Measurements from ENCODE around the gene KCNK4.

DNA sequence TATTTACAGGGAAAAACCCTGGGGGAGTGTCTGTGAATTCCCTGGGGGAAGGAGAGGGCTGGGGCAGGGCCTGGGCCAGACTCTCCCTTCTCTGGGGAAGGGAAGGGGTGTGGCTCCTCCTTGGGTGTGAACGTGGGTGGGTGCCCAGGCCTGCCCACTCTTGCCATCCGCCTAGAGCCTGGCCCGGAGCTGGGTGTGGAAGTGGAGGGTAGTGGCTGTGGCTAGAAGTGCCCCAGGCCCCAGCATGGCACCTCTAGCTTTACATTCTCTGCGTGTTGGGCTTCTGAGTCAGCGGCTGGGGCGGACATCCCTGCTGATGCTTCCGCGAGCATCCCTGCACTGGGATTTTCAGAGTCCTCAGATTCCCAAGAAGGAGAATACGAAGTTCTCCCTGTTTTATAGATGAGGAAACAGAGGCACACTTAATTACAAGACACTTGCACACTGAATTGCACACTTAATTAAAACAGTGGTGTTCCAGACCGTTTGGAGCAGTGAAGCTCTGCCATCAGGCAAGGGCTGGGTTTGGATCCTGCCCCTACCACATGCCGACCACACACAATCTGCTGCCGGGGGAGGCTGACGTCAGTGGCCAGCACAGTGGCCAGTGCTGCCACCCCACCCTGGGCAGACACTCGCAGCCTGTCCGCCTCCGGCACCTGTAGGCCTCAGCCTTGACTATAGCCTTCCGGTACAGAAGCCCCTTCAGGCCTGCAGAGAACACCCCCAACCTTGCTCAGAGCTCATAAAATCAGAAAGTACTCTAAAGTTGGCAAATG, 14.3 kb upstream of the KCNK4 start:
- TF ChIP-seq, protein P1, sequence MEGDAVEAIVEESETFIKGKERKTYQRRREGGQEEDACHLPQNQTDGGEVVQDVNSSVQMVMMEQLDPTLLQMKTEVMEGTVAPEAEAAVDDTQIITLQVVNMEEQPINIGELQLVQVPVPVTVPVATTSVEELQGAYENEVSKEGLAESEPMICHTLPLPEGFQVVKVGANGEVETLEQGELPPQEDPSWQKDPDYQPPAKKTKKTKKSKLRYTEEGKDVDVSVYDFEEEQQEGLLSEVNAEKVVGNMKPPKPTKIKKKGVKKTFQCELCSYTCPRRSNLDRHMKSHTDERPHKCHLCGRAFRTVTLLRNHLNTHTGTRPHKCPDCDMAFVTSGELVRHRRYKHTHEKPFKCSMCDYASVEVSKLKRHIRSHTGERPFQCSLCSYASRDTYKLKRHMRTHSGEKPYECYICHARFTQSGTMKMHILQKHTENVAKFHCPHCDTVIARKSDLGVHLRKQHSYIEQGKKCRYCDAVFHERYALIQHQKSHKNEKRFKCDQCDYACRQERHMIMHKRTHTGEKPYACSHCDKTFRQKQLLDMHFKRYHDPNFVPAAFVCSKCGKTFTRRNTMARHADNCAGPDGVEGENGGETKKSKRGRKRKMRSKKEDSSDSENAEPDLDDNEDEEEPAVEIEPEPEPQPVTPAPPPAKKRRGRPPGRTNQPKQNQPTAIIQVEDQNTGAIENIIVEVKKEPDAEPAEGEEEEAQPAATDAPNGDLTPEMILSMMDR (IDR thresholded peaks at IDR 0.05) = no peak
- no peak for TF ChIP-seq POLR2A (IDR thresholded peaks at IDR 0.05)
